Activated CD8-positive, alpha-beta memory T cell treated with anti-CD3 and anti-CD28 coated beads for 1 hour (primary cell): ENCODE measurements around the gene HERC4.
"Not testable (repeated sequence)": the region's sequence is repeated elsewhere in the genome, so short reads cannot be mapped to it uniquely, and the experiment has no call there.

ENCODE experiments used
- DNase-seq, 2 donors: peaks; one replicate each; pipeline ENCODE4 v3.0.0-alpha.2; 2020; ENCODE audit warnings: low read depth in 1 of 2; ENCODE audit errors: extremely low read depth in 1 of 2

Gene HERC4

GRCh38 chr10:68095153-68095552 is 20.1 kb upstream of the HERC4 start:
- DNase-seq, result no peak

- no peak for DNase-seq
These were observed 17.4 kb upstream of the HERC4 start for GRCh38 chr10:68092512-68092911.

GRCh38 chr10:68090586-68090985 is 15.5 kb upstream of the HERC4 start:
- DNase-seq, result no peak

DNA sequence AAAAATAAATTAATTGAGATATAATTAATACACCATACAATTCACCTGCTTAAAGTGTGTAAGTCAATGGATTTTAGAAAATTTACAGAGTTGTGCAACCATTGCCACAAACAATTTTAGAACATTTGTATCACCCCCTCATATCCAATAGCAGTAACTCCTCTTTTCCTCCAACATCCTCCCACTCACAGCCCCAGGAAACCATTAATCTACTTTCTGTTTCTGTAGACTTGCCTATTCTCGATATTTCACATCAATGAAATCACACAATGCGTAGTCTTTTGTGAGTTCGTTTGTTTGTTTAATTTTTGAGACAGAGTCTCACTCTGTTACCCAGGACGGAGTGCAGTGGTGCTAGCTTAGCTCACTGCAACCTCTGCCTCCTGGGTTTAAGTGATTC is 13.7 kb upstream of the HERC4 start:
- no peak for DNase-seq

DNA sequence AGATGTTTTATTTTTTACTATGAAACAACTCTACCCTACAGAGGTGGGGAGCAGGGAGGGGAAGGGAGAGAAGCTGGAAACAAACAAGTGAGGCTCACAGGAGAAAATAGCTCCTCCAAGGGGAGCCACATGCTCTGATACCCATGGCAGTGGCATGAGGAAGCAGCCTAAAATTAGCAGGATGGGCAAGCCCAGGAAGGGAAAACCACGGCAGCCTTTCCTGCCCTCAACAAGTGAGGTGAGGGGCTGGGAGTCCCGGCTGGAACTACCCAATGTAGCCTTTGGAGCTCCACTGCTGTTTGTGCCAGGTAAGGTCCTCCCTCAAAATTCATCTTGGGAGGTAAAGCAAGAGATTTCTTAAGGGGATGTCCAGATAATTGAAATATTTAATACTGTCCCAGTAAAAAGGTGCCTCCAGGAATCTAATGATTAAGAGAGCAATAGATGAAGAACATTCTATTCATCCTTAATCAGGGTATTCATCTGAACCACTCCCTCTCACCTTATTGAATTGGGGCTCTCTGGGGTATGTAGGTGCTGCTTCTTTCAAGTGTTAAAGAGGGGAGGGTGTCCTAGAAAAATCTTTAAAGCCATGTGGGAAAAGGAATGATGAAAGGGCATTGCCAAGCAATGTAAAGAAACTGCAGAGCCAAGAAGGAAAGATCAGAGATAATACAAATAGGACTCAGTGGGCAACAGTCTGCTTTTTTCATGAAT is 12.8 kb upstream of the HERC4 start:
- DNase-seq, result no peak

GRCh38 chr10:68086910-68087684 is 12.0 kb upstream of the HERC4 start:
- no peak for DNase-seq

DNA sequence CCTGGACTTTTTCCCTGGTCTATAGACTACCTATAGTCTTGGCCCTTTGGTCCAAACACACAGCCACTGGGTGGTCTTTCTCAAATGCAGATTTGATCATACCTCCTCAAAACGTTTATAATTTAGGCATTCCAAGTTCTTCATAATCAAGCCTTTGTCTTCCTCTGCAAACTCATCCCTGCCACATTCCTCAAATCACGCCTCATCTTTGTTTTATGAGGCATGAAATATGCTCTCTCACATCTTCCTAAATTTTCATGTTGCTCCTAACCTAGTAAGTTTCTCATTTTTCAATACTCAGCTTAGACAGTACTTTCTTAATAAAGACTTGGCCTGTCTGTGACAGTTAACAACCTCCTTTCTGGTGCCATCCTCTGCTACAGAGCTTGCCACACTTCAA is 10.9 kb upstream of the HERC4 start:
- no peak for DNase-seq

- no peak for DNase-seq
These were observed 9.4 kb upstream of the HERC4 start for GRCh38 chr10:68084469-68084868.

GRCh38 chr10:68083953-68084352 is 8.9 kb upstream of the HERC4 start:
- DNase-seq, result no peak

DNA sequence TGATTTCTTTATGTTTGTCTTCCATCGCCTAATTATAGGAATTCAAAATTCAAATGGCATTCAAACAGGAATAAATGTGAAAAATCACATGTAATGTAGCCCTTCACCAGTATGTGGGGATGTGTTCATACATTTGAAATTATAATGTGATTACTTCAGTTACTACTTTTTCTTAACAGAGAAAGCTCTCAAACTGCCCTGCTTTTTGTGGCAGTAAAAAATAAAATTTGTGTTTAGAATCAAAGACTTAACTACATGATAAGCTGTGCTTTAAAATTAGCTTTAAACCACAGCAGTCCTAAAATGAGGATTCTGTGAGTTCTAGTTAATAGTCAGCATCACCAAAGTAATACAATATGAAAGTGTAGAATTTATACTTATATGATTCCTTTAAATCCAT is 7.8 kb upstream of the HERC4 start:
- no peak for DNase-seq

DNA sequence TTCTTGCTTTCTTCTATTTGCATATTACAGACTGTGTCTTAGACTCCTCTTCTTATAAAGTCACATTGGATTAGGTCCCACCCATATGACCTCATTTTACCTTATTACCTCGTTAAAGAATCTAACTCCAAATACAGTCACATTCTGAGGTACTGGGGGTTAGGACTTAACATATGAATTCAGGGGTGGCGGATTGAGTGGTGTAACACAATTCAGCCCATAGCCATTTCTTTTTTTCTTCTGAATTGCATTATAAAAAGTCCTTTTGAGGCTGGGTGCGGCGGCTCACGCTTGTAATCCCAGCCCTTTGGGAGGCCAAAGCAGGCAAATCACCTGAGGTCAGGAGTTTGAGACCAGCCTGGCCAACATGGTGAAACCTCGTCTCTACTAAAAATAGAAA is 6.8 kb upstream of the HERC4 start:
- DNase-seq, result no peak

GRCh38 chr10:68080853-68081431 is 5.9 kb upstream of the HERC4 start:
- no peak for DNase-seq

DNA sequence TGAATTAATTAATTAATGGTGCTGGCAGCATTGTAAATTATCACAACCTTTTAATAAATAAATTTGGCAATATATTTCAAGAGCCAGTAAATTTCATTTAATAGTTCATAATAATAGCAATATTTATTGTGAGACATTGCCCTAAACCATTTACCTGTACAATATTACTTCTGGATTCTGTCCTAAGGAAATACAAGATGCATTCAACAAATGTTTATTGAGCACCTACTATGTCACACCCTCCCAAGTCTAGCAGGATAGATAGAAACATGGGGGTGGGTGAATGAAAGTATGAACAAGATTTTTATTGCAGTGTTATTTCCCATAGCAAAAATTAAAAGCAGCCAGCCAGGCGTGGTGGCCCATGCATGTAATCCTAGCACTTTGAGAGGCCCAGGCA is 4.4 kb upstream of the HERC4 start:
- no peak for DNase-seq

GRCh38 chr10:68077026-68077425 is 1.9 kb upstream of the HERC4 start:
- DNase-seq, result no peak

- not testable (repeated sequence) for DNase-seq
These were observed 998 bp upstream of the HERC4 start for GRCh38 chr10:68076081-68076480.

DNA sequence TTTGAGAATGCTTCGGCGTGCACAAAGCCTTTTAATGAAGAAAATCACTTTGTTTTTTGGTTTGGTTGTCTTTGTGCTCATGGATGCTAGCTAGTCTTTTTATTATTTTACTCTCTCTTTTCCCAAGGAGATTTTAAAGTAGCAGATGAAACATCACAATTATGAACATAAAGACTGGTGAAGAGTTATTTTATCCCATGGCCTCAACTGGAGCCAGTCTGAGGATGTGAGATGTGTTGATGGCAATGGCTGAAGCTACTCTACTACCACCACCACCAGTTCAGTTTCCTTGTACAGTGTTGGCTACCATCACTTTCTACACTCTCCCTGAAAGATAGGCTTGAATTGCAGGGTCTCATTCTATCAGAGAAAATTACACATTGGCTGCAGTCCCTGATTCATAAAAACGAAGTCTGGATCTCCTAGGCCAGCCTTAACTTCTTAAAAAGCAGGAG is 494 bp upstream of the HERC4 start:
- no peak for DNase-seq

GRCh38 chr10:68074031-68074774 is 880 bp downstream of the HERC4 start:
- DNase-seq, result no peak

GRCh38 chr10:68073631-68074030 is 1.5 kb downstream of the HERC4 start:
- no peak for DNase-seq

DNA sequence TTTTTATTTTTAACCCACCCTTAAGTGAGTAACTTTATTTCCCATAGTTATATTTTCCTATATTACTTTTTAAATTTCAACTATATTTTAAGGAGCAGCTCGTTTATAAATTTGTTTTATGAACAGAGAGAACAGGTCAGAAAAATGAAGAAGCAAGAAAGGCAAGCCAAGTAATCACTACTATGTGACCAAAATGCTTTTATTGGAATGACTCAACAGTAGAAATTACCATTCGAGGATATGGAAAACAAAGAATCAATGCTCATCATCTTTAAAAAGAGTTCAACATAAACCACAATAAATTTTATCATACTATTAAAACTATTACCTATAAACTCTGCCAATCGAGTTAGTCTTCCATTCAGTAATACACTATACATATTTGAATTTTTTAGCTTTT is 7.6 kb downstream of the HERC4 start:
- DNase-seq, result no peak

DNA sequence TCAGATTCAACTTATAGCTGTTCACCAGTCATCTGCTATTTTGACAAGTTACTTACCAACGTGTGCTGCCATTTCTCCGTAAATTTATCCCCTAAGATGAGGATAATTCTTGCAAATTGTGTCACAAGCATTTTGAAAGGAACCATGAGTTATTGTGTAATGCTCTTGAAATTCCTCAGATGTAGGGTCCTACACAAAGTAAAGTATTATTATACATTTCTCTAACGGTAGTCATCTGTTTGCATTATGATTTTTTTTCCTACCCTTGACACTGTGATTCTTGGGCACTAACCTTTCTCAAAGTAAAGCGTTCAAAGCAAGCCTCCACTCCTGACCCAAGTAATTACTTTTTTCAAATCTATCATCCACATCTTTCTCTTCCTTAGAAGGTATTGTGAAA is 8.1 kb downstream of the HERC4 start:
- DNase-seq, result no peak

DNA sequence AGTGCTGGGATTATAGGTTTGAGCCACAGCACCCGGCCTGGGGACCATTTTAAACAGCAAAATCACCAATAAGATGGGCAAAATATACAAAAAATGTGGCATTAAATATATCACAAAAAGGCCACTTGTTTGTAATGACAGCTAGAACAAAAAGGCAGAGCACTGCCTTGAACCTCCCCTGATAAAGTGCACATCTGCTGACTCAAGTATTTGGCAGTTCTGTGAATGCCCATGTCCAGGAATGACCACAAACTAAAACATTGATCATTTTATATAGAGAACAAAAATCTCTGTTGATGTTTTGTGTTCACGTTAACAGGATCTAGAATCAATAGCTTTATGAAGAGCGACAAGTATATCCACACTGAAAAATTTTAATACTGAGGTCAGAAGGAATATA is 21.5 kb downstream of the HERC4 start:
- DNase-seq, result no peak
